ENCODE measurements around the gene CACNA1C. TPM values are rescaled to one million over a fixed set of nuclear protein-coding genes. Genes with fewer than 3 reads are reported as not detected.

The CACNA1C gene
- total and polyA plus RNA-seq, 8 donors, result 0.31 to 55.8 (median 7.2) TPM

- Histone ChIP-seq H3K27ac (peak overlapping the region in 1 of 5 donors; percentile 87), H3K9me3 (no peaks in the 10 kb centered on the region), H3K4me1 (peaks cover 0 to 49% (median 29%) of the 10 kb centered on the region in 4 donors), H3K4me3 (no peak overlapping the region), H3K36me3 (no peaks in the 10 kb centered on the region), H3K27me3 (no peaks in the 10 kb centered on the region)
- no peak for DNase-seq
- 51 to 85% (median 78%) methylated on average over 4 of the region's 4 CpGs for WGBS, 5 donors
- intact Hi-C loops (cut with DNase I; ENCODE audit: low total_unique reads), result no loop called here
- TF ChIP-seq EP300 (IDR thresholded peaks at IDR 0.05) (no peak), POLR2AphosphoS5 (IDR thresholded peaks at IDR 0.05) (no peak), CTCF (IDR thresholded peaks at IDR 0.05) (no peak), POLR2A (IDR thresholded peaks at IDR 0.05) (no peak)
These were observed 281.9 kb downstream of the CACNA1C start for GRCh38 chr12:2334689-2335088.

GRCh38 chr12:2335109-2335508 lies 282.3 kb downstream of the CACNA1C start:
- intact Hi-C loops (cut with DNase I; ENCODE audit: low total_unique reads), result no loop called here
- Histone ChIP-seq H3K4me3 (no peak overlapping the region), H3K4me1 (peaks cover 0 to 46% (median 28%) of the 10 kb centered on the region in 4 donors), H3K9me3 (no peaks in the 10 kb centered on the region), H3K27me3 (no peaks in the 10 kb centered on the region), H3K27ac (peak overlapping the region in 2 of 5 donors; percentile 84 to 87), H3K36me3 (no peaks in the 10 kb centered on the region)
- TF ChIP-seq CTCF (IDR thresholded peaks at IDR 0.05), result no peak
- no peak for TF ChIP-seq POLR2A (IDR thresholded peaks at IDR 0.05)
- no peak for TF ChIP-seq POLR2AphosphoS5 (IDR thresholded peaks at IDR 0.05)
- TF ChIP-seq EP300 (IDR thresholded peaks at IDR 0.05), result no peak
- WGBS, 5 donors, result 61 to 78% (median 72%) methylated on average over 5 of the region's 5 CpGs
- no peak for DNase-seq

GRCh38 chr12:2335513-2335912 lies 282.7 kb downstream of the CACNA1C start:
- no peaks in the 10 kb centered on the region for H3K9me3 ChIP-seq
- no peak overlapping the region for H3K4me3 ChIP-seq
- peaks cover 0 to 47% (median 27%) of the 10 kb centered on the region in 4 donors for H3K4me1 ChIP-seq
- H3K27ac ChIP-seq, result peak overlapping the region in 4 of 5 donors; percentile 66 to 87 (median 77)
- no peaks in the 10 kb centered on the region for H3K36me3 ChIP-seq
- TF ChIP-seq POLR2A (IDR thresholded peaks at IDR 0.05) (no peak), POLR2AphosphoS5 (IDR thresholded peaks at IDR 0.05) (no peak), EP300 (IDR thresholded peaks at IDR 0.05) (no peak), CTCF (IDR thresholded peaks at IDR 0.05) (no peak)
- no peak for DNase-seq
- WGBS, 5 donors, result 79 to 89% (median 84%) methylated on average over 3 of the region's 3 CpGs
- no peaks in the 10 kb centered on the region for H3K27me3 ChIP-seq
- intact Hi-C loops (cut with DNase I; ENCODE audit: low total_unique reads), result no loop called here

- WGBS, 5 donors, result 56 to 83% (median 76%) methylated on average over 3 of the region's 3 CpGs
- H3K4me1 ChIP-seq, result peaks cover under 1 to 49% (median 28%) of the 10 kb centered on the region in 4 donors
- no peaks in the 10 kb centered on the region for H3K27me3 ChIP-seq
- intact Hi-C loops (cut with DNase I; ENCODE audit: low total_unique reads), result no loop called here
- no peaks in the 10 kb centered on the region for H3K9me3 ChIP-seq
- no peak overlapping the region for H3K4me3 ChIP-seq
- no peak for TF ChIP-seq POLR2A (IDR thresholded peaks at IDR 0.05)
- TF ChIP-seq CTCF (IDR thresholded peaks at IDR 0.05), result no peak
- no peak for TF ChIP-seq EP300 (IDR thresholded peaks at IDR 0.05)
- TF ChIP-seq POLR2AphosphoS5 (IDR thresholded peaks at IDR 0.05), result no peak
- H3K36me3 ChIP-seq, result no peaks in the 10 kb centered on the region
- no peak for DNase-seq
- H3K27ac ChIP-seq, result peak overlapping the region in 4 of 5 donors; percentile 66 to 87 (median 77)
These were observed 283.1 kb downstream of the CACNA1C start for GRCh38 chr12:2335916-2336315.
